NCI-H1930 (cell line): ENCODE data around the gene IL17B.
"Not testable (repeated sequence)": the region's sequence is repeated elsewhere in the genome, so short reads cannot be mapped to it uniquely, and the experiment has no call there.

Source experiments
- DNase-seq, 2 experiments: peaks; one replicate each; lab custom pipeline; 2025; lab: John Stamatoyannopoulos, UW

IL17B gene

GRCh38 chr5:149400304-149400703 is 21.2 kb upstream of the IL17B start:
- DNase-seq, result no peak

GRCh38 chr5:149399775-149400174 is 20.7 kb upstream of the IL17B start:
- no peak for DNase-seq

- DNase-seq, result not testable (repeated sequence)
These were observed 19.7 kb upstream of the IL17B start for GRCh38 chr5:149398747-149399266.

GRCh38 chr5:149397530-149397929 is 18.4 kb upstream of the IL17B start:
- DNase-seq, result no peak

- DNase-seq, result not testable (repeated sequence)
These were observed 15.9 kb upstream of the IL17B start for GRCh38 chr5:149394996-149395395.

GRCh38 chr5:149392718-149393117 is 13.6 kb upstream of the IL17B start:
- no peak for DNase-seq

- no peak for DNase-seq
These were observed 12.4 kb upstream of the IL17B start for GRCh38 chr5:149391524-149391923.

GRCh38 chr5:149391076-149391475 is 12.0 kb upstream of the IL17B start:
- DNase-seq, result not testable (repeated sequence)

GRCh38 chr5:149389552-149390495 is 10.7 kb upstream of the IL17B start:
- no peak for DNase-seq

- DNase-seq, result no peak
These were observed 9.6 kb upstream of the IL17B start for GRCh38 chr5:149388498-149389190.

GRCh38 chr5:149387982-149388381 is 8.9 kb upstream of the IL17B start:
- DNase-seq, result no peak

GRCh38 chr5:149387081-149387631 is 8.1 kb upstream of the IL17B start:
- no peak for DNase-seq

- DNase-seq, result no peak
These were observed 7.1 kb upstream of the IL17B start for GRCh38 chr5:149386166-149386565.

- DNase-seq, result no peak
These were observed 4.3 kb upstream of the IL17B start for GRCh38 chr5:149383399-149383798.

GRCh38 chr5:149382517-149383220 is 3.6 kb upstream of the IL17B start:
- no peak for DNase-seq

GRCh38 chr5:149381986-149382338 is 2.9 kb upstream of the IL17B start:
- peak in 1 of 2 experiments; percentile 26 for DNase-seq

- no peak for DNase-seq
These were observed 2.3 kb upstream of the IL17B start for GRCh38 chr5:149381261-149381985.

- no peak for DNase-seq
These were observed 1.5 kb upstream of the IL17B start for GRCh38 chr5:149380466-149381121.

GRCh38 chr5:149379818-149380374 is 804 bp upstream of the IL17B start:
- no peak for DNase-seq

- DNase-seq, result no peak
These were observed 761 bp downstream of the IL17B start for GRCh38 chr5:149378241-149378820.
